Erythroblast (primary cell): ENCODE data around the gene ZBTB46.

Experiments
- GATA1 ChIP-seq: IDR thresholded peaks from 2 replicates; pipeline ENCODE4 v1.6.1; 2011; ENCODE audit warnings: low read depth, mild to moderate bottlenecking, control low read depth, low read length, moderate library complexity
- POLR2A ChIP-seq: IDR thresholded peaks from 2 replicates; pipeline ENCODE4 v1.6.1; 2011; ENCODE audit warnings: mild to moderate bottlenecking, low read length

DNA sequence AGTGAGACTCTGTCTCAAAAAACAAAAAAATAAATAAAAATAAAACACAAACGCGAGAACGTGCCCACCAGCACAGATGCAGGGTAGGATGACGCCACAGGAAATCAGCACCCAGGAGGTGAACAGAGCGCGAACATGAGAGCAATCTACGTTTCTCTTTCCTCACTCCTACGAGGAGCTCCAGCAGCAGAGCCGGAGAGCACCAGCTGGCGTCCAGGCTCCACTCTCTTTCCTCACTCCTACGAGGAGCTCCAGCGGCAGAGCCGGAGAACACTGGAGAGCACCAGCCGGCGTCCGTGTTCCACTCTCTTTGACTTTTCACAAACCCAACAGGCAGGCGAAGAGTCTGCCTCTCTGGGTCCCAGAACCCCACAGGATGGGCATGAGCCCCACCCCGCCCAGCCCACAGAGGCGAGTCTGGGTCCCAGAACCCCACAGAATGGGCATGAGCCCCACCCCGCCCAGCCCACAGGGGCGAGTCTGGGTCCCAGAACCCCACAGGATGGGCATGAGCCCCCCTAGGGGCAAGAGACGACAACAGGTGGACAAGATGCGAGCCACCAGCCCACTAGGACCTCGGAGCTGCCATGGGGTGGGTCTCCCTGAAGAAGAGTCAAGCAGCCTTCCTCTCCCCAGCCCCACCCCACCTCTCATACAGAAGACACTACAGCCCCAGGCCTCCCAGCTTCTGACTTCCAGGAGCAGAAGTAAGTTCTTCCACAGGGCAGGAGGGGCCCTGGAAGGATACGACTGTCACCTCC is 20.2 kb downstream of the ZBTB46 start:
- no peak for TF ChIP-seq POLR2A
- TF ChIP-seq GATA1: no peak
